DND-41 (cell line): ENCODE measurements around the gene CCL7.

Experiments
- ATAC-seq: fragments of 200-7000 bp; cut with Tn5 transposase; 3 replicates; pipeline ENCODE4 v1.9.1; 2021; ENCODE audit warnings: low read depth; ENCODE audit not compliant: insufficient read depth
- DNase-seq: peaks from one replicate; pipeline ENCODE4 v3.0.0-alpha.2; 2020
- H2AFZ ChIP-seq: 2 replicates; pipeline ENCODE4 v1.6.0; 2012; ENCODE audit warnings: low read depth, low read length
- H3K27ac ChIP-seq: 2 replicates; pipeline ENCODE4 v1.5.1; 2012; ENCODE audit warnings: low read length, inconsistent platforms
- H3K27me3 ChIP-seq: fragments of 200-600 bp; sonication (generic); 2 replicates; pipeline ENCODE4 v1.6.0; 2012; ENCODE audit warnings: low read length, mild to moderate bottlenecking, inconsistent platforms; ENCODE audit not compliant: insufficient read depth, poor library complexity
- H3K36me3 ChIP-seq: 2 replicates; pipeline ENCODE4 v1.5.1; 2012; ENCODE audit warnings: low read length, inconsistent platforms; ENCODE audit not compliant: insufficient read depth
- H3K4me1 ChIP-seq: 2 replicates; pipeline ENCODE4 v1.5.1; 2012; ENCODE audit warnings: mild to moderate bottlenecking, low read length; ENCODE audit not compliant: insufficient read depth
- H3K4me2 ChIP-seq: 2 replicates; pipeline ENCODE4 v1.6.0; 2012; ENCODE audit warnings: mild to moderate bottlenecking, moderate library complexity, low read length, inconsistent platforms; ENCODE audit not compliant: insufficient read depth
- H3K4me3 ChIP-seq, 2 experiments: fragments of 200-600 bp in 1 of 2; shearing (Covaris generic) in 1 of 2; 2 replicates each; pipeline ENCODE4 v1.5.1; 2012 to 2016; ENCODE audit warnings: inconsistent platforms in 2 of 2, low read length in 2 of 2, mild to moderate bottlenecking in 2 of 2, low read depth in 1 of 2, moderate library complexity in 1 of 2
- H3K79me2 ChIP-seq: 2 replicates; pipeline ENCODE4 v1.6.0; 2012; ENCODE audit warnings: low read length, inconsistent platforms; ENCODE audit not compliant: insufficient read depth
- H3K9ac ChIP-seq: 2 replicates; pipeline ENCODE4 v1.6.0; 2012; ENCODE audit warnings: low read depth, mild to moderate bottlenecking, inconsistent platforms, low read length, moderate library complexity
- H3K9me3 ChIP-seq: 2 replicates; pipeline ENCODE4 v1.5.1; 2012; ENCODE audit warnings: low read length, moderate library complexity, mild to moderate bottlenecking, inconsistent platforms; ENCODE audit not compliant: insufficient read depth, severe bottlenecking
- H4K20me1 ChIP-seq: 2 replicates; pipeline ENCODE4 v1.6.0; 2012; ENCODE audit warnings: low read length; ENCODE audit not compliant: insufficient read depth
- EZH2 ChIP-seq: IDR thresholded peaks from 3 replicates; pipeline ENCODE4 v1.6.1; 2012; ENCODE audit warnings: borderline replicate concordance, low read depth, mild to moderate bottlenecking, moderate library complexity, low read length, inconsistent platforms; ENCODE audit not compliant: severe bottlenecking
- TF ChIP-seq, protein P1 (sequence below): IDR thresholded peaks from 2 replicates; pipeline ENCODE4 v1.5.1; 2012; ENCODE audit warnings: borderline replicate concordance, low read length, moderate library complexity, mild to moderate bottlenecking; ENCODE audit not compliant: poor library complexity, severe bottlenecking; ENCODE audit errors: extremely low read depth

Gene CCL7

DNA sequence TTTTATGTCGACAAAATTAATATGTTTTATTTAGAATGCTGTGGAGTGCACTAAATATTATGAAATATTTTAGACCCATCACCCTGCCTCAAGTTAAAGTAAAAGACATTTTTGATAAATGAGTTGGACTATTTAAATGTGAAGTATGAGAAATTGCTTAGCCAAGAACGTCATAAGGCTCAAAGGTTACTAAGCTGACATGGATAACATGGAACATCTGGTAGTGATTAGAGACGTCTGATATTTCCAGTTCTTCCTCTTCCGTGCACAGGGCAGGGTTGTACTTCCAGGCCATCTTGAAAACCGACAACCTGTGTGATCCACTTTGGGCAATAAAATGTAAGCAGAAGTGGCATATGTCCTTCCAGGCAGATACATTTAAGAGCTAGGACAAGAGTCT lies 42.1 kb downstream of the CCL7 start:
- no peak for ATAC-seq
- DNase-seq = no peak
- Histone ChIP-seq H3K27me3 (peaks cover 13% of the 10 kb centered on the region), H4K20me1 (no peaks in the 10 kb centered on the region), H3K4me3 (no peak overlapping the region), H3K36me3 (no peaks in the 10 kb centered on the region), H3K27ac (no peak overlapping the region), H2AFZ (no peak overlapping the region), H3K79me2 (no peaks in the 10 kb centered on the region), H3K4me1 (no peaks in the 10 kb centered on the region), H3K9me3 (no peaks in the 10 kb centered on the region), H3K4me2 (no peak overlapping the region), H3K9ac (no peak overlapping the region)
- TF ChIP-seq, protein P1, sequence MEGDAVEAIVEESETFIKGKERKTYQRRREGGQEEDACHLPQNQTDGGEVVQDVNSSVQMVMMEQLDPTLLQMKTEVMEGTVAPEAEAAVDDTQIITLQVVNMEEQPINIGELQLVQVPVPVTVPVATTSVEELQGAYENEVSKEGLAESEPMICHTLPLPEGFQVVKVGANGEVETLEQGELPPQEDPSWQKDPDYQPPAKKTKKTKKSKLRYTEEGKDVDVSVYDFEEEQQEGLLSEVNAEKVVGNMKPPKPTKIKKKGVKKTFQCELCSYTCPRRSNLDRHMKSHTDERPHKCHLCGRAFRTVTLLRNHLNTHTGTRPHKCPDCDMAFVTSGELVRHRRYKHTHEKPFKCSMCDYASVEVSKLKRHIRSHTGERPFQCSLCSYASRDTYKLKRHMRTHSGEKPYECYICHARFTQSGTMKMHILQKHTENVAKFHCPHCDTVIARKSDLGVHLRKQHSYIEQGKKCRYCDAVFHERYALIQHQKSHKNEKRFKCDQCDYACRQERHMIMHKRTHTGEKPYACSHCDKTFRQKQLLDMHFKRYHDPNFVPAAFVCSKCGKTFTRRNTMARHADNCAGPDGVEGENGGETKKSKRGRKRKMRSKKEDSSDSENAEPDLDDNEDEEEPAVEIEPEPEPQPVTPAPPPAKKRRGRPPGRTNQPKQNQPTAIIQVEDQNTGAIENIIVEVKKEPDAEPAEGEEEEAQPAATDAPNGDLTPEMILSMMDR = no peak
- no peak for TF ChIP-seq EZH2

DNA sequence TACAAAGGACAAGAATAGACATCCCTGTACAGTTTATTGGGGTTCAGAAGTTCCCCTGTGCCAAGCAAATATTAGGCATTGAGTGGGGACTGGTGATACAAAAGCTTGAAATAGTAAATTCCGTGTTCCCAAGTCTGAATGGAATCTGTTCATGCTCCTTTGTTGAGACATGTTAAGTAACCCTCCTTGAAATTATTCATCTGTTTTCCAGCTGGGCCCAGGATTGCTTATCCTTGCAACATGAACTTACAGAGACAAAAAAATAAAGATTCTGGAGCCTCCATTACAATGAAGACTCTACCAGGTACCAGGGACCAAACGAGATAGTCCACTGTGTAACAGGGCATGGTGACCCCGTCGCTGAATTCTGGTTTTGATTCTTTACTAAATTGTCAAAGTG lies 43.1 kb downstream of the CCL7 start:
- ATAC-seq = no peak
- peaks cover 13% of the 10 kb centered on the region for H3K27me3 ChIP-seq
- no peak overlapping the region for H2AFZ ChIP-seq
- H3K36me3 ChIP-seq = no peaks in the 10 kb centered on the region
- H3K27ac ChIP-seq = no peak overlapping the region
- no peaks in the 10 kb centered on the region for H3K9me3 ChIP-seq
- no peaks in the 10 kb centered on the region for H3K4me1 ChIP-seq
- no peak overlapping the region for H3K9ac ChIP-seq
- DNase-seq = no peak
- TF ChIP-seq EZH2 = no peak
- TF ChIP-seq, protein P1 = no peak
- no peak overlapping the region for H3K4me3 ChIP-seq
- no peaks in the 10 kb centered on the region for H4K20me1 ChIP-seq
- no peak overlapping the region for H3K4me2 ChIP-seq
- no peaks in the 10 kb centered on the region for H3K79me2 ChIP-seq

DNA sequence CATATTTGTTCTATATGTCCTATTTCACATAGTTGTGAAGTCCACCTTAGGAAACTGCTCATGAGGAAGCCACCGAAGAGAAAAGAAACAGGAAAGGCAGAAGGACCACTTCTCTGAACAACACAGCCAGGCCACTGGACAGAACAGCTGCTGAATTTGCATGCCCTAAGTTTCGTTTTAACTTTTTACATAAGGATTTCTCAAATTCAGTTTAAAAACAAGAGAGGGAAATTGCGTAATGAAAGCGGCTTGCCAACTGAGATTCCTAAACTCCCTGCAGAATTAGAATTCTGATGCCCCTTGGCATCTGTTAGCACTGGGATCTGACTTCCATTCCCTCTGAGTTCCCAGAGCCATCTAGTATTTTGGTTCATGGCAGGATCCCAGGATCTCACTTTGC lies 44.3 kb downstream of the CCL7 start:
- Histone ChIP-seq H3K4me3 (no peak overlapping the region), H3K27ac (no peak overlapping the region), H3K9ac (no peak overlapping the region), H3K27me3 (peaks cover 13% of the 10 kb centered on the region), H3K9me3 (no peaks in the 10 kb centered on the region), H3K4me1 (no peaks in the 10 kb centered on the region), H4K20me1 (no peaks in the 10 kb centered on the region), H2AFZ (no peak overlapping the region), H3K79me2 (no peaks in the 10 kb centered on the region), H3K36me3 (no peaks in the 10 kb centered on the region), H3K4me2 (no peak overlapping the region)
- DNase-seq (no peak), ATAC-seq (no peak)
- TF ChIP-seq, protein P1 = no peak
- no peak for TF ChIP-seq EZH2

DNA sequence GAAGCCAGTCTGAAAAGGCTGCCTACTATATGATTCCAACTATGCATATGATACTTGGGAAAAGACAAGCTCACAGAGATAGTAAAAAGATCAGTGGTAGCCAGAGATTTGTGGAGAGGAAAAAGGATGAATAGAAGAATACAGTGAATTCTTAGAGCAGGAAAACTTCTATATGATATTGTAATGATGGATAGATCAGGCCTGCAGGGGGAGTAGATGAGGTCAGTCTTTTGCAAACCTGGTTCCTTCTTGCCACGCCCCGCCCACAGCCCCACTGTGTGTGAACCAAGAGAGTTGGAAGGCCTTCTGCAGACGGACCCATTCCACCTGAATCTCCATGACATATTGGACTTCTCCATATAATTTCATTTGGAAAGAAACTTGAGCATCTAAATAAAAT lies 48.5 kb downstream of the CCL7 start:
- Histone ChIP-seq H3K9me3 (no peaks in the 10 kb centered on the region), H2AFZ (no peak overlapping the region), H3K36me3 (no peaks in the 10 kb centered on the region), H3K9ac (no peak overlapping the region), H3K4me3 (no peak overlapping the region), H3K27me3 (peaks cover 12% of the 10 kb centered on the region), H4K20me1 (no peaks in the 10 kb centered on the region), H3K4me2 (no peak overlapping the region), H3K27ac (no peak overlapping the region), H3K79me2 (no peaks in the 10 kb centered on the region), H3K4me1 (no peaks in the 10 kb centered on the region)
- DNase-seq = peak; percentile 25
- TF ChIP-seq EZH2 = no peak
- TF ChIP-seq, protein P1 = no peak
- no peak for ATAC-seq
